8988T (cell line): ENCODE data around the gene CACNA1B.

ENCODE experiments used
- DNase-seq: peaks from one replicate; pipeline ENCODE4 v3.0.0; 2011

Gene CACNA1B

GRCh38 chr9:138020120-138020794 is 142.7 kb downstream of the CACNA1B start:
- DNase-seq, result no peak

- no peak for DNase-seq
Measured at GRCh38 chr9:138020795-138021182, 143.2 kb downstream of the CACNA1B start.

GRCh38 chr9:138021251-138022056 is 143.9 kb downstream of the CACNA1B start:
- no peak for DNase-seq

- DNase-seq, result no peak
Measured at GRCh38 chr9:138022121-138022741, 144.6 kb downstream of the CACNA1B start.

- DNase-seq, result no peak
Measured at GRCh38 chr9:138022756-138023393, 145.3 kb downstream of the CACNA1B start.

- DNase-seq, result no peak
Measured at GRCh38 chr9:138023394-138024124, 146.0 kb downstream of the CACNA1B start.

- no peak for DNase-seq
Measured at GRCh38 chr9:138024131-138024530, 146.5 kb downstream of the CACNA1B start.

- DNase-seq, result no peak
Measured at GRCh38 chr9:138024831-138025291, 147.3 kb downstream of the CACNA1B start.

- no peak for DNase-seq
Measured at GRCh38 chr9:138025417-138025816, 147.8 kb downstream of the CACNA1B start.

- DNase-seq, result no peak
Measured at GRCh38 chr9:138025908-138026307, 148.3 kb downstream of the CACNA1B start.

- DNase-seq, result no peak
Measured at GRCh38 chr9:138028596-138028995, 151.0 kb downstream of the CACNA1B start.

- DNase-seq, result no peak
Measured at GRCh38 chr9:138031186-138031585, 153.6 kb downstream of the CACNA1B start.

- DNase-seq, result no peak
Measured at GRCh38 chr9:138033950-138034349, 156.4 kb downstream of the CACNA1B start.

- no peak for DNase-seq
Measured at GRCh38 chr9:138037140-138037539, 159.6 kb downstream of the CACNA1B start.

GRCh38 chr9:138038244-138038671 is 160.7 kb downstream of the CACNA1B start:
- no peak for DNase-seq

- DNase-seq, result no peak
Measured at GRCh38 chr9:138040446-138041430, 163.2 kb downstream of the CACNA1B start.

GRCh38 chr9:138042146-138042545 is 164.6 kb downstream of the CACNA1B start:
- no peak for DNase-seq

GRCh38 chr9:138042640-138043039 is 165.1 kb downstream of the CACNA1B start:
- peak; percentile 2 for DNase-seq

GRCh38 chr9:138043061-138043410 is 165.5 kb downstream of the CACNA1B start:
- peak; percentile 4 for DNase-seq

- peak; percentile 10 for DNase-seq
Measured at GRCh38 chr9:138043411-138044345, 166.1 kb downstream of the CACNA1B start.
